Activated CD4-positive, alpha-beta T cell treated with anti-CD3 and anti-CD28 coated beads for 4 hours (primary cell): Measurements from ENCODE around the gene LSM3.

Experiments used
- DNase-seq, 2 donors: peaks; one replicate each; pipeline ENCODE4 v3.0.0-alpha.2; 2020

The LSM3 gene

GRCh38 chr3:14143271-14144225 is 35.1 kb upstream of the LSM3 start:
- no peak for DNase-seq

DNA sequence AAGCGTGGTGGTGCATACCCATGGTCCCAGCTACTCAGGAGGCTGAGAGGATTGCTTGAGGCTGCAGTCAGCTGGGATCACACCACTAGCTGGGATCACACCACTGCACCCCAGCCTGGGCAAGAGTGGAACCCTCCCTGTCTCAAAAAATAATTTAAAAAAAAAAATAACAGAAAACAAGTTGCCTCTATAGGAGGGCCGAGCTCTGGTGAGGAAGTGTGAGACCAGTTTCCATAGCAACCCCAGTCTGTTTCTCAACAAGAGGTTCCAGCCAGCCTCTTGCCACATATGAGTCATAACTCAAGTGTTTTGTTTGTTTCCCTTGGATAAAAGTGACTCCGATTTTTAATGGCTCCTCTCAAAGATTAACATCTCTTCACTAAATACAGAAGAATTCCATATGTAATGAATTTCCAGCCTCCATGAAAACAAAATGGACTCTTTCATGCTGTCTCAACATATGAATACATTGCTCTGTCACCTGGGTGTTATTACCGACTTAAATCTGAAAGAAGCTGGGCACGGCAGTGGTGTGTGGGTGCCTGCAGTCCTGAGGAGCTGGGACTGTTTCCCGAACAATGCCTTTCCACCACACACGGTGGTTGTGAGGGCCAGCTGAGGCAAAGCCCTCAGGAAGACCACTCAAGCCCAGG is 34.1 kb upstream of the LSM3 start:
- DNase-seq, result peak; percentile 53 to 63

DNA sequence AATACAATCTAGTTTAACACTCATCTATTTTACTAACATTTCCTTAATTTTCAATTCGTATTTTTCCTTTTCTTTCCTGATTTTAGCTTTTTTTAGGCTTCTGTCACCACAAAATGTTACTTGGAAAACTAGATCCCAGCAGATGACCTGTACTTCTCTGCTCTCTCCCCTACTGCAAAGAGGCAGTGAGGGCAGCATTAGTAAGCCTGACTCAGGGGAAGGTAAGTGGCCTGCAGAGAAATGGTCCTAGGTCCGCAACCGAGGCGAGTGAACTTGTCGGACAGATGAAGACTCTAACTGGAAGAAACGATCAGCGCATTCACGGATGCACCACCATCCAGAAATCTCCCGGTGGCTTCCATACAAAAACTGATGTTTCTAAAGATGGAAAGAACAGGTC is 33.4 kb upstream of the LSM3 start:
- DNase-seq, result no peak

DNA sequence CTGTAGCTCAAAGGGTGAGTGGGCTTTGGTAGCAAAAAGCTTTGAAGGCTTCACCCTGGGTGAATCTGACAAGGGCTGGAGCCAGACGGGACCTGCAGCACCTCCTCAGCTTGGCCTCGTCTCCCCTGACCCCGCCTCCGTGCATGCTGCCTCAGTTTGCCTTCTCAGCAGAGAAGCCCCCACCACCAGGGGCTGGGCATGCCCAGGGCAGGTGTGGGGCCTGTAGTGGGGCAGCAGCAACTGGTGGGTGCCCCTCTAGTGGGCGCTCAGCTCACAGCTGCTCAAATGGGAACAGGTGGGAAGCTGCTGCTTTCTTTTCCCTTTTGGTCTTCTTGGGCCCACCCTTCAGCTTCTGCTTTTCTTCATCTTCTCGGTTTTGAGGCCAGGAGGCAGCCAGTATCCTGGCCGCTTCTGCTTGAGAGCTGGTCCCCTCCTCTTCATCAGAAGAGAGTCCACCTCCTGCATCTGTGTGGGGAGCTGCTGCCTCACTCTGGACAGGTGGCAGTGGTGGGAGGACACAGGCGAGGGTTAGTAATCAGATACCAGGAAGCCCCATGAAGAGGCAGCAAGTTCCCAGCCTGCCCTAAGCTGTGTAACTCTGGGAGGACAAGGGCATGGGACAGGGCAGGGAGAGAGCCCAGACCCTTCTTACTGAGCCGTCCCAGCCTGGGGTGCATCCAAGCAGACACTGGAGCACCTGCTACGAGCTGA is 32.8 kb upstream of the LSM3 start:
- DNase-seq, result no peak

- DNase-seq, result no peak
These were observed 32.1 kb upstream of the LSM3 start for GRCh38 chr3:14146381-14147065.

GRCh38 chr3:14147066-14147435 is 31.6 kb upstream of the LSM3 start:
- DNase-seq, result no peak

DNA sequence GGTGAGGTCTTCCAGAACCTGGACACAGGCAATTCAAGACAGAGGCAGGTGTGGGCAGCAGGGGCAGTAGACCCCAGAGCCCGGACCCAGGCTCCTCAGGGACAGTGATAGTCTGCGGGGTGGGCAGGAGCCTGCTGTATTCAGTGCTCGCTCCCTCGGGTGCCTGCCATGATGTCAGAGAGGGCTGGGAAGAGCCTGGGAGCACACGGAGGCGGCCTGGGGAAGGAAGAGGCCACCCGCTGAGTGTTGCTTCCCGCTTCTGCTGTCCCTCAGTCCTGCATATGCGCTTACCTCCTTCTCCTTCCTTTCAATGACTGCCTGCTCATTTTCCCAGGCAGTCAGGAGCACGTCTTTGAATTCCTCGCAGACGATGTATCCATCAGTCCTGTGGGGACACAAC is 31.0 kb upstream of the LSM3 start:
- no peak for DNase-seq

DNA sequence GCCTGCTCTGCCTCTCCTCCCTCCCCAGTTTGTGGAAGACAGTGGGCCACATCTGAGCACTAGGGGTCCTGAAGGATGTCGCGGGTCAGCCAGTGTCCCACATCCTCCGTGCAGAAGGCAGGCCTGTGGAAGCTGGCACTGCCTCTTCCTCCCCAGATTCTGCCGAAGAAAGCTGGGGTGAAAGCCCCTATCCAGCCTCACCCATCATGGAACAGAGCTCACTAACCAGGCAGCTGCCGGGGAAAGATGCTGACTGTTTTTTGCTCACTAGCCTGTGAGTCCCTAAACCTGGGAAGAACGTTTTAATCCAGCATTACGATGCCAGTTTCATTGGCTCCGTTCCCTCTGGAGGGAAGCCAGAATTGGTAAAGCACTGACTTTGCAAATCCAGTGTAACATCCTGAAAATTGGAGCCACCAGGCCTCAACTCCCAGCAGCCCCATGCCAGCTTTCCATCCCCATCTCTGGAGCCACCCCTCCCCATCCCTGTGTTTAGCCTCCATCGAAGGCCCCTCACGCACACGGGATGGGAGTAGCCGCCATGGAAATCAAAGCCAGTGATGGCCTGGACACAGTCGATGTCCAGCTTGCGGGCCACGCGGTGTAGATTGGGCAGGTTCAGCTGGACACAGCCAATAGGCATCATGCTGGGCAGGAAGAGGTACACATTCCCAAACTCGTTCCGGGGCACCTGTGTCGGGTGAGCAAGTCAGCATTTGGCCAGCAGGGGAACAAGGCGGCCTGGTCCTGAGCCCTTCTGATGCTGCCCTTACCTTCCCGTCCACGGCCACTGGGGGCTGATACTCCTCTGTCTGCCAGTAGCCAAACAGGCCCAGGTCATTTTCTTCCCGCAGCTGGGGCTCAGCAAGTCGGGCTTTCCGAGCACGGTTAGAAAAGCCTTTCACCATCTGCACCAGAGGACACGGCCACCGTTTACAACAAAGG is 30.3 kb upstream of the LSM3 start:
- DNase-seq, result no peak

DNA sequence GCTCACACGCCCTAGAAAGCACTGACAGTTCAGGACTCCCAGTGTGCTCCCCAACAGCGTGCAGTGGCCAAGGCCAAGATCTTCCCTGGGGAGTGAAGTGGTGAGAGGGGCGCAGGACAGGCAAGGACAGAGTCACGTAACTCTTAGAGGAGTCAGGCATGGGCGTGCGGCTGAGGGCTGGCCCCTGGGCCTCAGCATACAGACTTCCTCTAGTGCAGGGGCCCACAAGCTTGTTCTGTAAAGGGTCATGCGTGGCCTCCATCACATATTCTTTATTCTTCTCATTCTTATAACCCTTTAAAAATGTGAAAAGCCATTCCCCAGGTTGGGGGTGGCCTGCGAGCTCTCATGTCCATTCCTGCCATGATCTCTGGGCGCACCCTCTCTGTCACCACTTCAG is 28.5 kb upstream of the LSM3 start:
- no peak for DNase-seq

DNA sequence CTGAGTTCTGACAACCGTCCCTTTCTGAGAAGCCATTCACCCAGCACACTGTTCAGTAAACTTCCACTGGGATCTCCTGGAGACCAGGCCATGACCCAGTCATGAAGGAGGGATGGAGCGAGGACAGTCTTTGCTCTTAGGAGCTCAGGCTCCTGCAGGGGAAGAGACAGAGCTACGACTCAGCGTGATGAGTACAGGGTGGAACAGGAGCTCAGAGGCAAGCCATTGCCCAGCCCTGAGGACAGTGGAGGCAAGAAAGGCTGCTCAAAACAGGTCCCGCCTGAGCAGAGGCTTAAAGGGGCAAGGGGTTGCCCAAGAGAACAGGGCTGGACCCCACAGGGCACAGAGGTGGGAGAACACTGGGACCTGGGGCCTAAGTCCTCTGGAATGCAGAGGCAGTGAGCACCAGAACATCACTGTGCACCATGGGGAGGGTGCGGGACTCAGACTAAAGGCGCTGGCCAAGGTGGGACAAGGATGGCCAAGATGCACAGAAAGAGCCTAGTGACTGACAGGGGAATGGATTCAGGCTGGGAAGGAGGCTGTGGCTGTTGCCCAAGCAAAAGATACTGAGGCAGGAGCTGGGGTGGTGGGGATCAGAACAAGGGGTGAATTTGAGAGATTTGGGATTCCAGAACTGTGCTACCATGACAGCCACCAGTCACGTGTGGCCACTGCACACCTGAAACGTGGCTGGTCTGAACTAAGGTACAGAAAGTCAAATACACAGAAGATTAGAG is 28.0 kb upstream of the LSM3 start:
- DNase-seq, result no peak

DNA sequence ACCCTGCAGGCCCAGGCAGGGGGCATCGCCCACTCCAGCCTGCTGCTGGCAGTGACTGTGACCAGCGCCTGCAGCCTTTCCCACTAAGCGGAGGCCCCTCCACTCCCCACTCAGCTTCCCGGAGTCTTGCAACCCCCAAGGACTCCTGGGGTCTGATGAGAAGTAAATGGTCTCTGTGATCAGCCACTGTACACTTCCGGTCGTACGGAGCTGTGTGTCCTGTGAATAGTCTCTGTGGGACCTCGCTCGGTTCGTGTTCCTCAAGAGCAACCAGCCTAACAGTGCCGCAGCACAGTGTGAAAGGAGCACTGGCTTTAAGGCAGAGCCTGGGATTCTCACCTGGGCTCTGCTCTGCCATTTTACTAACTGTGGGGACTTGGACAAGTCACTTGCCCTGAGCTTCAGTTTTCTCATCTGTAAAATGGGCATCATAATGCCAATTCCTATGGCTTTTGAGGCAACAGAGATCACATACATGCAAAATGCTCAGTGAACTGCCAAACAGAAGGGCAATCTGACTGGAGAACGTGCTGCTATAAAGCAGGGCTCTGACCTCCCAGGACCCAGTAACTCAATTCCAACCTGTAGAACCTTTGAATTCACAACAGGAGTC is 27.0 kb upstream of the LSM3 start:
- DNase-seq, result no peak

DNA sequence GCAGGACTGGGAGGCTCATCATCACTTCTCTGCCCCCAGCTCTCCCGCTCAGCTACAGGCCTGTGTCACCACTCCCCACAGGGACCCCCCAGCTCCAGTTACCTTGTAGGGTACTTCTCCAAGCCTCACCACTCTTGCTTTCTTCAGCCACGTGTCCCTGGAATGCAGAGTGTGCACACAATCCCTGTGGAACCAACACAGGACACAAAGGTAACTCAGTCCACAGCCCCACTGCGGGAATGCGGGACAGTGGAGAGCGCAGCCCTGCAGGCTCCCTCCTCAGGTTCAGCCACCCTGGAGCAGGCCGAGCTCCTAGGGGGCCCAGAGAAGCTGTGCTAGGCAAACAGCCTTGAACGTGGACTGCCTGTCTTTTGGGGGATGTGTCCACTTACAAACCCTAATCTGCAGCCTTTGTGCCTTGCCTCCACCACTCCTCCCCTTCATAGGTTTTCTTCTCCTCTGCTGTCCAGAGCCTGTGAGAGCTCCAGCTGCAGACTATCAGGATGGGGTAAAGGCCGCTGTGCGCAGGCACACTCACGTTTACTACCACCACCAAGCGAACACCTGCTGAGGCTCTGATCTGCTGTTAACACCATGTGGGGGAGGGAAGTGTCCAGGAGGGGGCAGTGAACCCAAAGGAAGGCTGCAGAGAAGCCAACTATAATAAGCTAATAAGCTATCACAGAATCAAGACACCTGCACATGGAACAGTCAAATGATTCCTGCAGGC is 26.2 kb upstream of the LSM3 start:
- no peak for DNase-seq

DNA sequence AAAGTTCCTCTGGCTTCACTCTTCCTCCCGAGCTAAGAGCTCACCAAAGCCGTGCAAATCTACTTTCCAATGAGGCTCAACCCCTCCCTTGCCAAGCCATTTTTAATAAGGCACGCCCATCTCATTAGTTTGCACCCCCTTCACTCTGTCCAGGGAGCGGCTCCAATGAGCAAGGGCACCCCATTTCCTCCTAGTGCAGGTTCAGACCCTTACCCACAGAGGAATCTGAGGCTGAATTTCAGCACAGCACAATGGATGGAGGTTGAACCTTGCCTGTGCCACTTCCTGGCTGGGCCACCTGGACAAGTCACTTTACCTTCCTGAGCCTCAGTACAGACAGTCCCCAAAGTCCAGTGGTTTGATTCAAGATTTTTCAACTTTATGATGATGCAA is 25.7 kb upstream of the LSM3 start:
- DNase-seq, result no peak

DNA sequence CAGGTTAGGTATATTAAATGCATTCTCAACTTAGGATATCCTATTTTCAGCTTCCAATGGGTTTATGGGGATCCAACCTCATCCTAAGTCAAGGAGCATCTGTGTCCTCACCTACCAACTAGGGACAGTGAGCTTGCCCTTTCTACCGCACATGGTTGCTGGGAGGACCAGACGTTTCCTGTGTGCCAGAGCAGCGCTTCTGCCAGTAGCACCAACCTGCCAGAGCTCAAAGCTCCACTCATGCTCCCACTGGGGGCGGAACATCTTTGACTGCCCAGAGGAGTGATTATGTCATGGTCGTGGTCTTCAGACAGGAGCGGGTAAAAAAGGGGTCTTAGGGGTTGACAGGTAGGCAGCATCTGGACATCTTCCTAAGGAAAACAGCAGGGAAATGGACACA is 25.0 kb upstream of the LSM3 start:
- DNase-seq, result no peak

DNA sequence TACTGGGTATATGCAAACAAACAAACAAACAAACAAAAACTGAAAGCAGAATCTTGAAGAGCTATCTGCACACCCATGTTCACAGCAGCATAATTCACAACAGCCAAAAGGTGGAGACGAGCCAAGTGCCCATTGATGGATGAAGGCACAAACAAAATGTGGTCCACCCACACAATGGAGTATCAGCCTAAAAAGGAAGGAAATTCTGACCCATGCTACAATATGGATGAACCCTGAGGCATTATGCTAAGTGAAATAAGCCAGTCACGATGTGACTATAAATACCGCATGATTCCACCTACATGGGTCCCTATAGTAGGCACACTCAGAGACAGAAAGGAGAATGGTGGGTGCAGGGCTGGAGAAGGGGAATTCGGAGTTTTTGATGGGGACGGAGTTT is 24.3 kb upstream of the LSM3 start:
- DNase-seq, result no peak

DNA sequence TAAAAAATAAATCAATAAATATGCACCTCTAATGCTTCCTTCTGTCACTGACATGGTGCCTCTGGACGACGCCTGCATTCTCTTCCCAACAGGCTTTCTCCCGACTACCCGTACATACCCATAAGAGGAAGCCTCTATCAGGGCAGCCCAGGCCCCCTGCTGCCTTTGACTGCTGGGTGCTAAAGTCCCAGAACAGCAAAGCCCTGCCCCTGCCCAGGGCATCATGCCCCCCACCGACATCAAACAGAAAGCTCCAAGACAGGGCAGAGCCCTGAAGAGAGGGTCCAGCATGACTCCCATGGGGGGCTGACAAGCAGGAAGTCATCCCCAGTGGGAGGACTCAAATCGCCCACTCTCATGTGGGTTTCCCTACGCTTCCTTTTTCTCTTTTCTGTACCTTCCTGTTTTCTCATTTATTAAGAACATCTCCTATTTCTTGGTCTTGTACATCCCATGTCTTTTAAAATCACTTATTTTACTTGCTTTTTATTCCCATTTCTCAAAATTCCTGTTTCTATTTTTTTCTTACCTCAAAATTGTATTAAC is 23.6 kb upstream of the LSM3 start:
- no peak for DNase-seq

GRCh38 chr3:14156201-14156600 is 22.4 kb upstream of the LSM3 start:
- DNase-seq, result no peak

DNA sequence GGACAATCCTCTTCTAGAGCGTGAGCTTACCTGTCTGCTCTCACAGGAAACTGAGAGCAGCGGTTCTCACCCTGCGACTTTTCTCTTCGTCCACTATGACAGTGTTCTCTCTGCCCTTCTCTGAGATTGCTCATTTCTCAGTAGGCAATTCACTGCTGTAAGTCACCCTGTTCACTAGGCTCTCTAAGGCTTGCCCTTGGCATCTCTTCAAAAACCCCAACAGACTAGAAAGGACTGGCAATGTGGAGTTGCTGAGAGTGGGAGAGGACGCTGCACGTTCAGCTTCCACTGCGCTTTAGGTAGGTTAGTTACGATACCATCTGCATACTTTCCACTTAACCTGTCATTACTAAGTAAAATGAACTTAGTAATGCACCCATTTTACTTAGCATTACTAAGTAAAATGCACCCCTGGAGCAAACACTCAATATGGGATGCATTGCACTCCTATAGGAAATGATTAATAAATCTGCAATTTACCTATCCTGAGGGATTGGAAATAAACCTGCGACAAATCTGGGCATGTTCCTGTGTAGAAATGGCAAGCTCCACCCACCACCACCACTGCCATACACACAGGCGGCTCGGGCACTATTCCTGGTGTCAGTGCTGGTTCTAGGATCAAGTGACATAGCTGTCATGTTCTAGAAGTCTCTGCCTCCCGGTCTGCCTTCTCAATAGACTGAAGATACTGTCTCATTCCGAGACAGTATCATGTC is 21.6 kb upstream of the LSM3 start:
- no peak for DNase-seq

- no peak for DNase-seq
These were observed 20.7 kb upstream of the LSM3 start for GRCh38 chr3:14157951-14158350.
